Measurements from ENCODE around the gene PLEKHA8.
"Not testable (repeated sequence)": the region's sequence is repeated elsewhere in the genome, so short reads cannot be mapped to it uniquely, and the experiment has no call there.

DNA sequence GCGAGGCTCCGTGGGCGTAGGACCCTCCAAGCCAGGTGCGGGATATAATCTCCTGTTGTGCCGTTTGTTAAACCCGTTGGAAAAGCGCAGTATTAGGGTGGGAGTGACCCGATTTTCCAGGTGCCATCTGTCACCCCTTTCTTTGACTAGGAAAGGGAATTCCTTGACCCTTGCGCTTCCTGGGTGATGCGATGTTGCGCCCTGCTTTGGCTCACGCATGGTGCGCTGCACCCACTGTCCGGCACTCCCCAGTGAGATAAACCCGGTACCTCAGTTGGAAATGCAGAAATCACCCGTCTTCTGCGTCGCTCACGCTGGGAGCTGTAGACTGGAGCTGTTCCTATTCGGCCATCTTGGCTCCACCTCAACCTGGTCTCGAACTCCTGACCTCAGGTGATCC is 70.4 kb downstream of the PLEKHA8 start:
- TF ChIP-seq, protein P1, sequence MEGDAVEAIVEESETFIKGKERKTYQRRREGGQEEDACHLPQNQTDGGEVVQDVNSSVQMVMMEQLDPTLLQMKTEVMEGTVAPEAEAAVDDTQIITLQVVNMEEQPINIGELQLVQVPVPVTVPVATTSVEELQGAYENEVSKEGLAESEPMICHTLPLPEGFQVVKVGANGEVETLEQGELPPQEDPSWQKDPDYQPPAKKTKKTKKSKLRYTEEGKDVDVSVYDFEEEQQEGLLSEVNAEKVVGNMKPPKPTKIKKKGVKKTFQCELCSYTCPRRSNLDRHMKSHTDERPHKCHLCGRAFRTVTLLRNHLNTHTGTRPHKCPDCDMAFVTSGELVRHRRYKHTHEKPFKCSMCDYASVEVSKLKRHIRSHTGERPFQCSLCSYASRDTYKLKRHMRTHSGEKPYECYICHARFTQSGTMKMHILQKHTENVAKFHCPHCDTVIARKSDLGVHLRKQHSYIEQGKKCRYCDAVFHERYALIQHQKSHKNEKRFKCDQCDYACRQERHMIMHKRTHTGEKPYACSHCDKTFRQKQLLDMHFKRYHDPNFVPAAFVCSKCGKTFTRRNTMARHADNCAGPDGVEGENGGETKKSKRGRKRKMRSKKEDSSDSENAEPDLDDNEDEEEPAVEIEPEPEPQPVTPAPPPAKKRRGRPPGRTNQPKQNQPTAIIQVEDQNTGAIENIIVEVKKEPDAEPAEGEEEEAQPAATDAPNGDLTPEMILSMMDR (IDR thresholded peaks at IDR 0.05): not testable (repeated sequence)
- not testable (repeated sequence) for TF ChIP-seq POLR2A (IDR thresholded peaks at IDR 0.05)
